ENCODE data around the gene CCDC68. TPM values are rescaled to one million over a fixed set of nuclear protein-coding genes. Genes with fewer than 3 reads are reported as not detected.

CCDC68 gene
- total RNA-seq, 2 experiments from 2014 or later = not detected

GRCh38 chr18:54981076-54981475, 21.8 kb upstream of the CCDC68 start:
- Mint-ChIP-seq H3K36me3 (ENCODE audit: low read depth) (no peaks in the 10 kb centered on the region), H3K9me3 (no peaks in the 10 kb centered on the region), H3K27me3 (no peaks in the 10 kb centered on the region), H3K4me3 (no peak overlapping the region), H3K4me1 (ENCODE audit: low read depth) (no peaks in the 10 kb centered on the region), H3K27ac (no peak overlapping the region)
- Histone ChIP-seq H3K9me3 (ENCODE audit: control insufficient read depth in 1 of 2, insufficient read depth in 1 of 2, low read length in 2 of 2) (no peaks in the 10 kb centered on the region), H3K36me3 (ENCODE audit: insufficient read depth, low read length) (no peaks in the 10 kb centered on the region), H3K27me3 (ENCODE audit: control insufficient read depth in 1 of 2, insufficient read depth in 2 of 2, low read length in 2 of 2) (no peaks in the 10 kb centered on the region), H3K4me1 (ENCODE audit: insufficient read depth, low read length) (no peaks in the 10 kb centered on the region), H3K27ac (ENCODE audit: low read depth in 1 of 2, low read length in 2 of 2) (no peak overlapping the region), H3K4me3 (ENCODE audit: low read length) (no peak overlapping the region)
- DNase-seq = no peak
- CTCF ChIA-PET = no interaction called here
- TF ChIP-seq CTCF (IDR thresholded peaks at IDR 0.05) = no peak
- intact Hi-C loops (cut with DNase I, micrococcal nuclease) = loop anchor here in 1 of 2 experiments (5.0 kb wide), 1 partner anchor 419 kb away; no protein-coding TSS in a partner anchor
- POLR2A ChIA-PET = no interaction called here
- ATAC-seq (ENCODE audit: poor library complexity) = no peak

GRCh38 chr18:54975598-54975997, 16.3 kb upstream of the CCDC68 start:
- Histone ChIP-seq H3K4me1 (ENCODE audit: insufficient read depth, low read length) (no peaks in the 10 kb centered on the region), H3K36me3 (ENCODE audit: insufficient read depth, low read length) (no peaks in the 10 kb centered on the region), H3K9me3 (ENCODE audit: control insufficient read depth in 1 of 2, insufficient read depth in 1 of 2, low read length in 2 of 2) (no peaks in the 10 kb centered on the region), H3K27ac (ENCODE audit: low read depth in 1 of 2, low read length in 2 of 2) (no peak overlapping the region), H3K4me3 (ENCODE audit: low read length) (no peak overlapping the region), H3K27me3 (ENCODE audit: control insufficient read depth in 1 of 2, insufficient read depth in 2 of 2, low read length in 2 of 2) (no peaks in the 10 kb centered on the region)
- H3K4me1 Mint-ChIP-seq (ENCODE audit: low read depth) = no peaks in the 10 kb centered on the region
- no peak overlapping the region for H3K4me3 Mint-ChIP-seq
- TF ChIP-seq CTCF (IDR thresholded peaks at IDR 0.05) = no peak
- ChIA-PET CTCF (no interaction called here), POLR2A (no interaction called here)
- no peaks in the 10 kb centered on the region for H3K36me3 Mint-ChIP-seq (ENCODE audit: low read depth)
- intact Hi-C loops (cut with DNase I, micrococcal nuclease) = no loop called here
- H3K27ac Mint-ChIP-seq = no peak overlapping the region
- ATAC-seq (ENCODE audit: poor library complexity) (no peak), DNase-seq (no peak)
- H3K9me3 Mint-ChIP-seq = no peaks in the 10 kb centered on the region
- no peaks in the 10 kb centered on the region for H3K27me3 Mint-ChIP-seq

- ATAC-seq (ENCODE audit: poor library complexity) (no peak), DNase-seq (no peak)
- H3K27ac ChIP-seq (ENCODE audit: low read depth in 1 of 2, low read length in 2 of 2) = no peak overlapping the region
- Mint-ChIP-seq H3K27me3 (no peaks in the 10 kb centered on the region), H3K4me3 (no peak overlapping the region), H3K27ac (no peak overlapping the region), H3K9me3 (no peaks in the 10 kb centered on the region), H3K4me1 (ENCODE audit: low read depth) (no peaks in the 10 kb centered on the region), H3K36me3 (ENCODE audit: low read depth) (no peaks in the 10 kb centered on the region)
- POLR2A ChIA-PET = no interaction called here
- no peaks in the 10 kb centered on the region for H3K27me3 ChIP-seq (ENCODE audit: control insufficient read depth in 1 of 2, insufficient read depth in 2 of 2, low read length in 2 of 2)
- H3K4me1 ChIP-seq (ENCODE audit: insufficient read depth, low read length) = no peaks in the 10 kb centered on the region
- H3K4me3 ChIP-seq (ENCODE audit: low read length) = no peak overlapping the region
- intact Hi-C loops (cut with DNase I, micrococcal nuclease) = no loop called here
- no peak for TF ChIP-seq CTCF (IDR thresholded peaks at IDR 0.05)
- no peaks in the 10 kb centered on the region for H3K9me3 ChIP-seq (ENCODE audit: control insufficient read depth in 1 of 2, insufficient read depth in 1 of 2, low read length in 2 of 2)
- CTCF ChIA-PET = no interaction called here
- H3K36me3 ChIP-seq (ENCODE audit: insufficient read depth, low read length) = no peaks in the 10 kb centered on the region
These were observed 13.8 kb upstream of the CCDC68 start for GRCh38 chr18:54973046-54973445.
